ENCODE data around the gene CEMP1. TPM values are rescaled to one million over a fixed set of nuclear protein-coding genes. Genes with fewer than 3 reads are reported as not detected.
"Not testable (repeated sequence)": the region's sequence is repeated elsewhere in the genome, so short reads cannot be mapped to it uniquely, and the experiment has no call there.

Gene CEMP1
- total RNA-seq, 1 experiment from 2014 or later, result not detected

DNA sequence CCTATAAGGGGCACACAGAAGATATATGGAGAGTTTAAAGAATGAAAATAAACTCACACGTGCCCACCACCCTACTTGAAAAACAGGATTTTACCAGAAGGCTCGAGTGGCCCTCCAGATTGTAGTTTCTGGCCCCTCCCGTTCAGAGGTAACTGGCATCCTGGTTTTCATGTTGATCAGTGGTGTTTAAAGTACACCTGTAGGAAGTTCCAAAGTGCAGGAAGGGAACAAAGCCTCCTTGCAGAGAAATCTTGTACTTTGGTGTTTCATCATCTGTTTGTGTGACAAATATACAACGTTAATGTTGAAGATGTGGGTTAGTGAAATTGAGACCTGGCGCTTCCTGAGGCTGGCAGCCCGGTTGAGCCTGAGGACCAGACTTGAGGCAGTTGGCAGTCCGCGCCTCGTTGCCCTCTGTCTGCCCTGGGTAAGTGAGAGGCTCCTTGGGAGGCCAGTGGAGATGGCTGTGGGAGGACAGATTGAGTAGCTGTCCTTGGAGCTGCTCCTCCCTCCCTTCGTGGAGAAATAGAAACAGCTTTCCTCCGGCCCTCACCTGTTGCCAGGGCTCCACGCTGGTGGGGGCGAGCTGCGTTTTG, 19.2 kb upstream of the CEMP1 start:
- DNase-seq (ENCODE audit: low read depth in 1 of 2, low spot score in 2 of 2); H3K27ac ChIP-seq; H3K36me3 ChIP-seq; H3K4me1 ChIP-seq (replicated peaks); H3K4me3 ChIP-seq; H3K27me3 ChIP-seq (replicated peaks); H3K9me3 ChIP-seq (replicated peaks): not testable (repeated sequence)

GRCh38 chr16:2543771-2544170, 12.6 kb upstream of the CEMP1 start:
- not testable (repeated sequence) for H3K4me3 ChIP-seq; DNase-seq (ENCODE audit: low read depth in 1 of 2, low spot score in 2 of 2); H3K27me3 ChIP-seq (replicated peaks); H3K4me1 ChIP-seq (replicated peaks); H3K36me3 ChIP-seq; H3K27ac ChIP-seq; H3K9me3 ChIP-seq (replicated peaks)

- not testable (repeated sequence) for H3K9me3 ChIP-seq (replicated peaks); H3K27me3 ChIP-seq (replicated peaks); H3K27ac ChIP-seq; H3K4me3 ChIP-seq; H3K4me1 ChIP-seq (replicated peaks); DNase-seq (ENCODE audit: low read depth in 1 of 2, low spot score in 2 of 2)
- peaks cover 11% of the 10 kb centered on the region for H3K36me3 ChIP-seq
These were observed 10.2 kb upstream of the CEMP1 start for GRCh38 chr16:2541409-2541808.

GRCh38 chr16:2540912-2541311, 9.7 kb upstream of the CEMP1 start:
- H3K27ac ChIP-seq; H3K27me3 ChIP-seq (replicated peaks); H3K9me3 ChIP-seq (replicated peaks); DNase-seq (ENCODE audit: low read depth in 1 of 2, low spot score in 2 of 2); H3K4me3 ChIP-seq: not testable (repeated sequence)
- peaks cover 11% of the 10 kb centered on the region for H3K36me3 ChIP-seq
- peaks cover 14% of the 10 kb centered on the region for H3K4me1 ChIP-seq (replicated peaks)

GRCh38 chr16:2539845-2540458, 8.7 kb upstream of the CEMP1 start:
- peaks cover 24% of the 10 kb centered on the region for H3K4me1 ChIP-seq (replicated peaks)
- not testable (repeated sequence) for H3K4me3 ChIP-seq; H3K27ac ChIP-seq; H3K27me3 ChIP-seq (replicated peaks); H3K9me3 ChIP-seq (replicated peaks); DNase-seq (ENCODE audit: low read depth in 1 of 2, low spot score in 2 of 2)
- peaks cover 11% of the 10 kb centered on the region for H3K36me3 ChIP-seq

- H3K27ac ChIP-seq; H3K27me3 ChIP-seq (replicated peaks); H3K4me3 ChIP-seq; DNase-seq (ENCODE audit: low read depth in 1 of 2, low spot score in 2 of 2); H3K9me3 ChIP-seq (replicated peaks): not testable (repeated sequence)
- Histone ChIP-seq H3K36me3 (peaks cover 11% of the 10 kb centered on the region), H3K4me1 (replicated peaks) (peaks cover 25% of the 10 kb centered on the region)
These were observed 8.1 kb upstream of the CEMP1 start for GRCh38 chr16:2539192-2539844.

DNA sequence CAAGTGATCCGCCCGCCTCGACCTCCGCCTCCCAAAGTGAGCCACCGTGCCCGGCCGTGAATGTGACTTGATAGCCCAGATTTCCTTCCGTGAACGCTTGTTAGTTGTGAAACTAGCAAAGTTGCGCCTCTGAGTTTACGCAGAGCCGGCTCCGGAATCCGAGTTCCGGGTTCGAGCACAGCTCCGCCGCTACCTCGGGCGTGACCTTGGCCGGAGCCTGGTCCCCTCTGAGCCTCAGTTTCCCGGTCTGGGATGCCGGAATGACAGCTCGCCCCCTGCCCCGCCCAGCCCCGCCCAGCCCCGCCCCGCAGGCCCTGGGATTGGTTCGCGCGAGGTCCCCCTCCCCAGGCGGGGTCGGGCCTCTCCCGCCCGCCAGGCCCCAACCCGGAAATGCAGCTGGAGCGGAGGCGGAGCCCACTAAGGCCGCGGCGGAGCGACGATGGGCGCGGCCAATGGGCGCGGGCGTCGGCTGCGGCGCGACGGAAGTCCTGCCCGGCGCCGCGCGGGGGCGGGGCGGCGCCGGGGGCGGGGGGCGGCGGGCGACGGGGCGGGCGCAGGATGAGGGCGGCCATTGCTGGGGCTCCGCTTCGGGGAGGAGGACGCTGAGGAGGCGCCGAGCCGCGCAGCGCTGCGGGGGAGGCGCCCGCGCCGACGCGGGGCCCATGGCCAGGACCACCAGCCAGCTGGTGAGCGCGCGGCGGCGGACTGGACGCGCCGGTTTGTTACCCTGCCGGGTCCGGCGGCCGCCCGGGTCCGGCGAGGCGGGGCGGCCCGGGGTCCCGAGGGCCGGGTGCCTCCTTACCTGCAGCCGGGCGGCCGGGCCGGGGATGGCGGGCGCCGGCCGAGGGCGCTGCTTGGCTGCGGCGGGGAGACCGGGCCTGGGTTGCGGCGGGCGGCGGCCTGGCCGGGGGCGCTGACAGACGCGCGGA, 6.5 kb upstream of the CEMP1 start, which contains the start of gene PDPK1:
Gene PDPK1 (plus strand): TSS at position 571 of the 929 bp plus-strand sequence. CDS start 92 bp downstream, at position 663.
- Histone ChIP-seq H3K4me3 (peak within 1 kb of the TSS; percentile 96), H3K27ac (peak within 1 kb of the TSS; percentile 70), H3K36me3 (peaks cover 11% of the 10 kb centered on the region), H3K27me3 (replicated peaks) (no peaks in the 10 kb centered on the region), H3K9me3 (replicated peaks) (peaks cover 8% of the 10 kb centered on the region), H3K4me1 (replicated peaks) (peaks cover 28% of the 10 kb centered on the region)
- DNase-seq (ENCODE audit: low read depth in 1 of 2, low spot score in 2 of 2), result peak; percentile 86 to 94

DNA sequence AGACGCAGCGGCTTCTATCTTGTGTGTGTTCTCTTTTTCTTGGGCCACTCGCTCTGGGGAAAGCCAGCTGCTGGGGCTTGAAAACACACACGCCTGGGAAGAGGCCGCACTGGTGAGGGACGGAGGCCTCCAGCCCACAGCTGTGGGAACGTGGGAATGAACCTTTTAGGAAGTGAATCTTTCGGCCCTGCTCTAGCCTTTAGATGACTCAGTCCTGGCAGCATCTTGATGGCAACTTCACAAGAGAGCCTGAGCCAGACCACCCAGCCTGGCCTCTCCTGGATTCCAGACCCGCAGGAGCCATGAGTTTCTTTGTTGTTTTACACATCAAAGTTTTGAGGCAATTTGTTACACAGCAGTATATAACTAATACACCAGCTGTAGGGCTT, 4.4 kb upstream of the CEMP1 start:
- Histone ChIP-seq H3K27me3 (replicated peaks) (no peaks in the 10 kb centered on the region), H3K4me3 (no peak overlapping the region), H3K27ac (peak overlapping the region; percentile 78), H3K36me3 (peaks cover 17% of the 10 kb centered on the region), H3K9me3 (replicated peaks) (peaks cover 8% of the 10 kb centered on the region), H3K4me1 (replicated peaks) (peaks cover 41% of the 10 kb centered on the region)
- DNase-seq (ENCODE audit: low read depth in 1 of 2, low spot score in 2 of 2), result peak; percentile 87 to 95

DNA sequence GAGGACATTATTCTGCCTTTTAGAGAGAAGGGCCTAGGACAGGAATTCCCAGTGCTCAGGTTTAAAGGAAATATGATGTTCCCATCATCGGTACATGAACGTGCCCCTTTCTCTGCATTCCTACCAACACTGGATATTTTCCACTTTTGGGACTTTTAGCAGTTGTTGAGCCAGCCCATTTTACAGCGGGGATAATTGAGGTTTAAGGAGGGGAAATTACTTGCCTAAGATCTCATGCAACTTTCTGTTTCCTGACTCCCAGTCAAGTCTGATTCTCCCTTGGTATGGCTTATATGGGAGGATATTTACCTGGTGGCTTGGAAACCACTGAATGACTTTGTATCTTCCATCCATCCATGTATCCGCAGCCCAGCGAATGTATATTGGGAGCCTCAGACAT, 3.1 kb upstream of the CEMP1 start:
- DNase-seq (ENCODE audit: low read depth in 1 of 2, low spot score in 2 of 2); H3K4me3 ChIP-seq; H3K27me3 ChIP-seq (replicated peaks); H3K9me3 ChIP-seq (replicated peaks); H3K27ac ChIP-seq: not testable (repeated sequence)
- Histone ChIP-seq H3K4me1 (replicated peaks) (peaks cover 41% of the 10 kb centered on the region), H3K36me3 (peaks cover 24% of the 10 kb centered on the region)

DNA sequence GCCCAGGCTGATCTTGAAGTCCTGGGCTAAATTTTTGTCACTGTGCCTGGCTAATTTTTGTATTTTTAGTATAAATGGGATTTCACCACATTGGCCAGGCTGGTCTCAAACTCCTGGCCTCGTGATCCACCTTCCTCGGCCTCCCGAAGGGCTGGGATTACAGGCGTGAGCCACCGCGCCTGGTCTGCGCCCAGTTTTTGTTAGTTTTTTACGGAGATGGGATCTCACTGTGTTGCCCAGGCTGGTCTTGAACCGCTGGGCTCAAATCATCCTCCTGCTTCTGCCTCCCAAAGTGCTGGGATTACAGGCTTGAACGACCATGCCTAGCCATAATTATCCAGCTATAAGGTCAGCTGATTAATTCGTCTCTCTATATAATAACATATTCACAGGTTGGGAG, 2.7 kb upstream of the CEMP1 start:
- peaks cover 26% of the 10 kb centered on the region for H3K36me3 ChIP-seq
- no peak for DNase-seq (ENCODE audit: low read depth in 1 of 2, low spot score in 2 of 2)
- H3K9me3 ChIP-seq (replicated peaks), result peaks cover 8% of the 10 kb centered on the region
- no peak overlapping the region for H3K27ac ChIP-seq
- H3K4me3 ChIP-seq, result no peak overlapping the region
- no peaks in the 10 kb centered on the region for H3K27me3 ChIP-seq (replicated peaks)
- peaks cover 41% of the 10 kb centered on the region for H3K4me1 ChIP-seq (replicated peaks)

DNA sequence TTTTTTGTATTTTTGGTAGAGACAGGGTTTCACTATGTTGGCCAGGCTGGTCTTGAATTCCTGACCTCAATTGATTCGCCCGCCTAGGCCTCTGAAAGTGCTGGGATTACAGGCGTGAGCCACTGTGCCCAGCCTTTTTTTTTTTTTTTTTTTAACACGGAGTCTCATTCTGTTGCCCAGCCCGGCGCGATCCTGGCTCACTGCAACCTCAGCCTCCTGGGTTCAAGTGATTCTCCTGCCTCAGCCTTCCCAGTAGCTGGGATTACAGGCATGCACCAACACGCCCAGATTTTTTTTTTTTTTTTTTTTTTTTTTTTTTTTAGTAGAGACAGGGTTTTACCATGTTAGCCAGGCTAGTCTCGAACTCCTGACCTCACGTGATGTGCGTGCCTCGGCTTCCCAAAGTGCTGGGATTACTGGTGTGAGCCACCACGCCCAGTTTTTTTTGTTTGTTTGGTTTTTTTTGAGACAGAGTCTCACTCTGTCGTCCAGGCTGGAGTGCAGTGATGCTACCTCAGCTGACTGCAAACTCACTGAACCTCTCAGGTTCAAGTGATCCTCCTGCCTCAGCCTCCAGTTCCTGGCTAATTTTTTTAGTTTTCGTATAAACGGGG, 2.0 kb upstream of the CEMP1 start:
- H3K9me3 ChIP-seq (replicated peaks); H3K27me3 ChIP-seq (replicated peaks); H3K4me3 ChIP-seq; H3K27ac ChIP-seq; DNase-seq (ENCODE audit: low read depth in 1 of 2, low spot score in 2 of 2): not testable (repeated sequence)
- Histone ChIP-seq H3K4me1 (replicated peaks) (peaks cover 41% of the 10 kb centered on the region), H3K36me3 (peaks cover 33% of the 10 kb centered on the region)

GRCh38 chr16:2532494-2533141, 1.4 kb upstream of the CEMP1 start:
- peaks cover 41% of the 10 kb centered on the region for H3K4me1 ChIP-seq (replicated peaks)
- H3K27ac ChIP-seq, result no peak overlapping the region
- no peaks in the 10 kb centered on the region for H3K27me3 ChIP-seq (replicated peaks)
- peaks cover 37% of the 10 kb centered on the region for H3K36me3 ChIP-seq
- DNase-seq (ENCODE audit: low read depth in 1 of 2, low spot score in 2 of 2), result peak in 1 of 2 experiments; percentile 39
- peak overlapping the region; percentile 34 for H3K4me3 ChIP-seq
- peaks cover 8% of the 10 kb centered on the region for H3K9me3 ChIP-seq (replicated peaks)

All from SJSA1 (cell line).